Natural killer cell (primary cell): Measurements from ENCODE around the gene GFPT2. TPM values are rescaled to one million over a fixed set of nuclear protein-coding genes. Genes with fewer than 3 reads are reported as not detected.
A peak's percentile ranks its signal among the peaks of the same experiment; 100 is the strongest.

Source experiments
- ATAC-seq, 3 donors: fragments of 150-1000 bp in 2 of 3; fragments of 200-7000 bp in 1 of 3; cut with Tn5 transposase; 1 replicate in 1 of 3; 2 replicates in 2 of 3; pipeline ENCODE4 v1.10.0; 2021; ENCODE audit warnings: mild to moderate bottlenecking in 2 of 3, moderate library complexity in 2 of 3
- DNase-seq, 2 donors: peaks; one replicate each; pipeline versions ENCODE4 v3.0.0 to v3.0.0-alpha.2; 2013 to 2021; ENCODE audit warnings: mixed read lengths in 1 of 2
- H3K27ac ChIP-seq: one replicate; pipeline ENCODE4 v1.5.1; 2013; ENCODE audit warnings: mild to moderate bottlenecking, low read length
- H3K27me3 ChIP-seq: one replicate; pipeline ENCODE4 v1.6.1; 2013; ENCODE audit warnings: low read length; ENCODE audit not compliant: control insufficient read depth, insufficient read depth
- H3K36me3 ChIP-seq: one replicate; pipeline ENCODE4 v1.6.1; 2013; ENCODE audit warnings: low read length; ENCODE audit not compliant: control insufficient read depth, insufficient read depth
- H3K4me1 ChIP-seq: one replicate; pipeline ENCODE4 v1.6.1; 2013; ENCODE audit warnings: low read length; ENCODE audit not compliant: control insufficient read depth, insufficient read depth
- H3K4me3 ChIP-seq: one replicate; pipeline ENCODE4 v1.5.1; 2013; ENCODE audit warnings: low read length
- H3K9me3 ChIP-seq: one replicate; pipeline ENCODE4 v1.6.1; 2013; ENCODE audit warnings: low read length; ENCODE audit not compliant: control insufficient read depth, insufficient read depth
- H3K27ac Mint-ChIP-seq, 2 donors: one replicate each; pipeline ENCODE4 v1.8.0; 2022; ENCODE audit warnings: mild to moderate bottlenecking in 2 of 2, mixed read lengths in 2 of 2, moderate library complexity in 1 of 2
- H3K27me3 Mint-ChIP-seq, 2 donors: one replicate each; pipeline ENCODE4 v1.8.0; 2022; ENCODE audit warnings: low read depth in 2 of 2, mixed read lengths in 2 of 2
- H3K36me3 Mint-ChIP-seq: one replicate; pipeline ENCODE4 v1.8.0; 2022; ENCODE audit warnings: mixed read lengths
- H3K4me1 Mint-ChIP-seq, 2 donors: one replicate each; pipeline ENCODE4 v1.8.0; 2022; ENCODE audit warnings: mixed read lengths in 2 of 2
- H3K4me3 Mint-ChIP-seq: one replicate; pipeline ENCODE4 v1.8.0; 2022; ENCODE audit warnings: mild to moderate bottlenecking, moderate library complexity, mixed read lengths
- H3K9me3 Mint-ChIP-seq, 2 donors: one replicate each; pipeline ENCODE4 v1.8.0; 2022; ENCODE audit warnings: mixed read lengths in 2 of 2
- CTCF ChIP-seq: fragments of 200-600 bp; IDR thresholded peaks from one replicate; pipeline ENCODE4 v1.8.0; 2022; ENCODE audit warnings: antibody characterized with exemption
- WGBS: methylation state at CpG from one replicate; pipeline ENCODE4 v1.1.7; 2013; ENCODE audit warnings: missing lambda C conversion rate; ENCODE audit not compliant: insufficient coverage; 5-methylcytosine and 5-hydroxymethylcytosine counted together
- intact Hi-C: fragments of 100-400 bp; cut with micrococcal nuclease; formaldehyde crosslinking; loops from one replicate; pipeline ENCODE4 v1.14.2; 2022
- total RNA-seq, 4 donors: library from RNA; stranded (reverse); fragments of 120-200 nt in 1 of 4; gene quantifications; one replicate each; pipeline versions ENCODE4 v1.2.3 to v1.2.4, GENCODE V29; 2013 to 2022

Gene GFPT2
- total RNA-seq, 3 donors from 2014 or later (not counting 1 experiment from before 2014, with no cell fraction given), result 0.56 to 0.86 TPM; not detected in 1

GRCh38 chr5:180313677-180314505, 39.2 kb downstream of the GFPT2 start:
- TF ChIP-seq CTCF, result no peak
- H3K4me1 ChIP-seq, result no peaks in the 10 kb centered on the region
- no peaks in the 10 kb centered on the region for H3K9me3 ChIP-seq
- no peaks in the 10 kb centered on the region for H3K27me3 ChIP-seq
- peak overlapping the region; percentile 52 for H3K4me3 Mint-ChIP-seq
- H3K36me3 Mint-ChIP-seq, result no peaks in the 10 kb centered on the region
- H3K27ac ChIP-seq, result no peak overlapping the region
- H3K4me3 ChIP-seq, result no peak overlapping the region
- H3K9me3 Mint-ChIP-seq, result no peaks in the 10 kb centered on the region
- H3K4me1 Mint-ChIP-seq, result no peaks in the 10 kb centered on the region
- intact Hi-C loops, result loop anchor here (10.0 kb wide), 1 partner anchor 109 kb away; the partner anchor contains the start of gene RASGEF1C
- H3K36me3 ChIP-seq, result no peaks in the 10 kb centered on the region
- H3K27ac Mint-ChIP-seq, result peak overlapping the region; percentile 27 to 61
- peaks cover 0 to 5% of the 10 kb centered on the region in 2 donors for H3K27me3 Mint-ChIP-seq
- 89% methylated on average over 50 of the region's 50 CpGs for WGBS
- peak in 1 of 2 donors; percentile 49 for DNase-seq
- ATAC-seq, result peak; percentile 34 to 95 (median 89)

- DNase-seq (no peak), ATAC-seq (no peak)
- Mint-ChIP-seq H3K9me3 (no peaks in the 10 kb centered on the region), H3K4me3 (peak overlapping the region; percentile 1), H3K36me3 (no peaks in the 10 kb centered on the region), H3K4me1 (no peaks in the 10 kb centered on the region), H3K27ac (peak overlapping the region in 1 of 2 donors; percentile 6), H3K27me3 (no peaks in the 10 kb centered on the region)
- Histone ChIP-seq H3K9me3 (no peaks in the 10 kb centered on the region), H3K4me1 (no peaks in the 10 kb centered on the region), H3K36me3 (no peaks in the 10 kb centered on the region), H3K4me3 (no peak overlapping the region), H3K27ac (no peak overlapping the region), H3K27me3 (no peaks in the 10 kb centered on the region)
- intact Hi-C loops, result loop anchor here (10.0 kb wide), 1 partner anchor 106 kb away; the partner anchor contains the start of gene RASGEF1C
- WGBS, result 93% methylated on average over 11 of the region's 11 CpGs
- TF ChIP-seq CTCF, result no peak
Observed at GRCh38 chr5:180311216-180311615, 41.9 kb downstream of the GFPT2 start.

- no peak for ATAC-seq
- DNase-seq, result no peak
- Histone ChIP-seq H3K27me3 (no peaks in the 10 kb centered on the region), H3K4me3 (no peak overlapping the region), H3K4me1 (no peaks in the 10 kb centered on the region), H3K27ac (no peak overlapping the region), H3K36me3 (no peaks in the 10 kb centered on the region), H3K9me3 (no peaks in the 10 kb centered on the region)
- intact Hi-C loops, result no loop called here
- Mint-ChIP-seq H3K27ac (no peak overlapping the region), H3K4me1 (no peaks in the 10 kb centered on the region), H3K27me3 (no peaks in the 10 kb centered on the region), H3K36me3 (no peaks in the 10 kb centered on the region), H3K4me3 (no peak overlapping the region), H3K9me3 (no peaks in the 10 kb centered on the region)
- no peak for TF ChIP-seq CTCF
- 89% methylated on average over 8 of the region's 8 CpGs for WGBS
Observed at GRCh38 chr5:180306796-180307195, 46.3 kb downstream of the GFPT2 start.
